ENCODE measurements around the gene SNRPA. TPM values are rescaled to one million over a fixed set of nuclear protein-coding genes. Genes with fewer than 3 reads are reported as not detected.

SNRPA gene
- total and polyA plus RNA-seq, 2 donors from 2014 or later: 48.7 to 52.6 TPM

DNA sequence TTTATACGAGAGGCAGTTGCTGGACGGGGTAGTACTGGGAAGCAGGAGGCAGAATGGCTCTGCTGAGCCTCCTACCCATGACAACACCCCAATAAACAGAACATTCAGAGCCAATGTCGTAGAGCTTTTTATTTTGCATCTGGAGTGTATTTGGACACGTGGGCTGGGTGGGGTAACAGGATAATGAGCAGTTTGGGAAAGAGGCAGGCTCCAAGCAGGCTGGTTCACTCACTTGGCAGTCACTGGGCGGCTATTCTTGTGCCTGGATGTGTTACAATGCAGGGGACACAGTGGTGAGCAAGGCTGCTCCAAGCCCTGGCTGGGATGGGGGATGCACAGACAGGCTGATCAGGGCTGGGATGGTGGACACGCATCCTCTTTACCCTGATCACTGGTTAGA, 10.3 kb upstream of the SNRPA start:
- no peak for DNase-seq
- TF ChIP-seq, protein P1, sequence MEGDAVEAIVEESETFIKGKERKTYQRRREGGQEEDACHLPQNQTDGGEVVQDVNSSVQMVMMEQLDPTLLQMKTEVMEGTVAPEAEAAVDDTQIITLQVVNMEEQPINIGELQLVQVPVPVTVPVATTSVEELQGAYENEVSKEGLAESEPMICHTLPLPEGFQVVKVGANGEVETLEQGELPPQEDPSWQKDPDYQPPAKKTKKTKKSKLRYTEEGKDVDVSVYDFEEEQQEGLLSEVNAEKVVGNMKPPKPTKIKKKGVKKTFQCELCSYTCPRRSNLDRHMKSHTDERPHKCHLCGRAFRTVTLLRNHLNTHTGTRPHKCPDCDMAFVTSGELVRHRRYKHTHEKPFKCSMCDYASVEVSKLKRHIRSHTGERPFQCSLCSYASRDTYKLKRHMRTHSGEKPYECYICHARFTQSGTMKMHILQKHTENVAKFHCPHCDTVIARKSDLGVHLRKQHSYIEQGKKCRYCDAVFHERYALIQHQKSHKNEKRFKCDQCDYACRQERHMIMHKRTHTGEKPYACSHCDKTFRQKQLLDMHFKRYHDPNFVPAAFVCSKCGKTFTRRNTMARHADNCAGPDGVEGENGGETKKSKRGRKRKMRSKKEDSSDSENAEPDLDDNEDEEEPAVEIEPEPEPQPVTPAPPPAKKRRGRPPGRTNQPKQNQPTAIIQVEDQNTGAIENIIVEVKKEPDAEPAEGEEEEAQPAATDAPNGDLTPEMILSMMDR (IDR thresholded peaks at IDR 0.05; ENCODE audit: borderline replicate concordance, extremely low read depth, insufficient read depth): no peak

DNA sequence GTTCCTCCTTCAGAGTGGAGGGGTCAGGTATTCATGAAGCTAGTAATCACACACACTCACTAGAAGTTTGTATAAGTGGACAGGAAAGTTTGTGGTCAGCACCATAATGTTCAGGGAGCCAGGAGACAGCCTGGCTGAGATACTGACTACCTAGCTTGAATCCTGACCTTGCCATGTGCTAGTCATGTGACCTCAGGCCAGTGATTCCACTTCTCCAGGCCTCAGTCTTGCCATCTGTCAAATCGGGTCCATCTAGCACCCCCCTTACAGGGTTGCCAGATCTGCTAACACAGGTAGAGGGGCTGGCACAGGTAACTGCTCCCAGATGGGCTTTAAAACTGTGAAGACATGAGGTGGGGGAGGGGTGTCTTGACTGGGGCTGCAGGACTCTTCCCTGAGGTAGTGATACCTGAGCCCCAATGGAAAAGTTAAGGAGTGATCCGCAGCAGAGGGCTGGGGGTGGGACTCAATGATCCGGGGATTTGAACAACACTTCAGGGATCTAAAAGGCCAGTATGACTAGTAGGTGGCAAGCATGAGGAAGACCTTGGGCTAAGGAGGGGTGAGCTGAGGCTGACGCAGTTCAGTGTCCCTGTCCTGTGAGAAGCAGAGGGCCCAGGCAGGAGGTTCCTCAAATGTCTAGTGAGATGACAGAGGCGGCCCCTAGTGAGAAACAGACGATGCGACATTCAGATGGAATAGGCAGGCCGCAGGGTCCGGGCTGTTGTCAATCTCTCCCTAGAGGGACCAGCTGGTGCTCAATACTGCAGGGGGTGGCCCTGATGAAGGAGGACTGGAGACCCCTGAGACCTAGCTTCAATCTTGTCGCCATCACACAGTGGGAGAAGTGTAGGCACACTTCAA, 9.2 kb upstream of the SNRPA start:
- FAIRE-seq (no peak), DNase-seq (no peak)
- Histone ChIP-seq H3K4me3 (ENCODE audit: low read length in 3 of 3) (no peak overlapping the region), H3K9me3 (ENCODE audit: control insufficient read depth in 2 of 3, insufficient read depth in 1 of 3, low read length in 3 of 3) (no peaks in the 10 kb centered on the region), H3K9ac (ENCODE audit: low read length in 3 of 3) (no peak overlapping the region), H3K27me3 (ENCODE audit: control insufficient read depth, insufficient read depth, low read length) (no peaks in the 10 kb centered on the region), H3K27ac (ENCODE audit: low read depth in 2 of 2, low read length in 2 of 2) (no peak overlapping the region), H3K4me1 (ENCODE audit: control insufficient read depth in 2 of 3, insufficient read depth in 2 of 3, low read depth in 1 of 3, low read length in 3 of 3) (peaks cover 0 to 4% (median 0%) of the 10 kb centered on the region in 3 donors), H3K36me3 (ENCODE audit: control insufficient read depth in 2 of 3, insufficient read depth in 3 of 3, low read length in 3 of 3) (peaks cover 4 to 18% (median 12%) of the 10 kb centered on the region in 3 donors)
- TF ChIP-seq, protein P1 (IDR thresholded peaks at IDR 0.05; ENCODE audit: borderline replicate concordance, extremely low read depth, insufficient read depth): no peak
- intact Hi-C loops (cut with DNase I): no loop called here

More for the DNA sequence above, 10.3 kb upstream of the SNRPA start:
- Histone ChIP-seq H3K36me3 (ENCODE audit: control insufficient read depth in 2 of 3, insufficient read depth in 3 of 3, low read length in 3 of 3) (peaks cover 4 to 20% (median 14%) of the 10 kb centered on the region in 3 donors), H3K4me3 (ENCODE audit: low read length in 3 of 3) (no peak overlapping the region), H3K4me1 (ENCODE audit: control insufficient read depth in 2 of 3, insufficient read depth in 2 of 3, low read depth in 1 of 3, low read length in 3 of 3) (peaks cover 0 to 4% (median 0%) of the 10 kb centered on the region in 3 donors), H3K27ac (ENCODE audit: low read depth in 2 of 2, low read length in 2 of 2) (no peak overlapping the region), H3K9me3 (ENCODE audit: control insufficient read depth in 2 of 3, insufficient read depth in 1 of 3, low read length in 3 of 3) (no peaks in the 10 kb centered on the region), H3K27me3 (ENCODE audit: control insufficient read depth, insufficient read depth, low read length) (no peaks in the 10 kb centered on the region), H3K9ac (ENCODE audit: low read length in 3 of 3) (no peak overlapping the region)
- intact Hi-C loops (cut with DNase I): no loop called here
- FAIRE-seq: no peak

DNA sequence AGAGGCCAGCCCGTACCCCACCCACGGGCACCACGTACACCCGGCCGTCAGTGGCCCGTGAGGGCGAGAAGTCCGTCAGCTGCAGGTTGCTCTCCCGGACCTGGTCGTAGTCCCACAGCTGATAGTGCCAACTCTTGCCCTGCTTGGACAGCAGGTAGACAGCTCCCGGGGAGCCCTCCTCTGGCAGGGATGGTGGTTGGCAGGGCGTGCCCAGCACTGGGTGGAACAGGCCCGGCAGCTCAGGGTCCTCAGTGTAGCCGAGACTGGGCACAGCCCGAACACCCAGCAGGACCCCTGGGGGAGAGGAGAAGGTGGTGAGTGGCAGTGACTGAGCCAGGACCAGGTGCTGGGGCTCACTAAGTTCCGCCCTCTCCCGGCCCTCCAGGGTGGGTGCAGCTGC, 8.5 kb upstream of the SNRPA start:
- Histone ChIP-seq H3K9me3 (ENCODE audit: control insufficient read depth in 2 of 3, insufficient read depth in 1 of 3, low read length in 3 of 3) (no peaks in the 10 kb centered on the region), H3K4me1 (ENCODE audit: control insufficient read depth in 2 of 3, insufficient read depth in 2 of 3, low read depth in 1 of 3, low read length in 3 of 3) (peaks cover 0 to 4% (median 0%) of the 10 kb centered on the region in 3 donors), H3K27ac (ENCODE audit: low read depth in 2 of 2, low read length in 2 of 2) (no peak overlapping the region), H3K4me3 (ENCODE audit: low read length in 3 of 3) (no peak overlapping the region), H3K36me3 (ENCODE audit: control insufficient read depth in 2 of 3, insufficient read depth in 3 of 3, low read length in 3 of 3) (peaks cover 2 to 11% (median 5%) of the 10 kb centered on the region in 3 donors), H3K27me3 (ENCODE audit: control insufficient read depth, insufficient read depth, low read length) (no peaks in the 10 kb centered on the region), H3K9ac (ENCODE audit: low read length in 3 of 3) (no peak overlapping the region)
- intact Hi-C loops (cut with DNase I): no loop called here
- TF ChIP-seq, protein P1 (IDR thresholded peaks at IDR 0.05; ENCODE audit: borderline replicate concordance, extremely low read depth, insufficient read depth): no peak
- DNase-seq (no peak), FAIRE-seq (no peak)

Data from kidney (tissue), 14 donors.